NAMALWA (cell line): Measurements from ENCODE around the gene CRK.
"Not testable (repeated sequence)": the region's sequence is repeated elsewhere in the genome, so short reads cannot be mapped to it uniquely, and the experiment has no call there.

Experiments
- DNase-seq: peaks from one replicate; pipeline ENCODE4 v3.0.0-alpha.2; 2015; ENCODE audit warnings: low spot score

Gene CRK

GRCh38 chr17:1467898-1468492 is 12.0 kb upstream of the CRK start:
- DNase-seq = no peak

DNA sequence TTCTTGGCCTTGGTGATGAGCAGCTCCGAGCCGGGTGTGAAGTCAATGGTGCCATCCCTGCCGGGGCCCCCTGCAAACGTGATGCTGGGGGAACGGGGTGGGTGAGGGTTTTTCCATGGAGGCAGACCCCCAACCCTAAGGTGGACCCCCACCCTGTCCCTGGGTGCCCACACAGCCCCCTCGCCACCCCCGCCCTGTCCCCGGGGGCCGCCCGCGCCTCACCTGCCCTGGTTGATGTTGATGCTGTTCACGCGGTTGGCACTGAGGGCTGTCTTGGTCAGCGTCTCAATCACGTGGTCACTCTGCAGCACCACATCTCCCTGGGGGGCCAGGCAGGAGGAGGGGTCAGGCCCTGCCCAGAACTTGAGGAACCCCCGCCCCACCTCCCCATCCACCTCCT is 11.2 kb upstream of the CRK start:
- DNase-seq = no peak

- DNase-seq = no peak
Observed at GRCh38 chr17:1464186-1464585, 8.2 kb upstream of the CRK start.

- no peak for DNase-seq
Observed at GRCh38 chr17:1462164-1463112, 6.4 kb upstream of the CRK start.

DNA sequence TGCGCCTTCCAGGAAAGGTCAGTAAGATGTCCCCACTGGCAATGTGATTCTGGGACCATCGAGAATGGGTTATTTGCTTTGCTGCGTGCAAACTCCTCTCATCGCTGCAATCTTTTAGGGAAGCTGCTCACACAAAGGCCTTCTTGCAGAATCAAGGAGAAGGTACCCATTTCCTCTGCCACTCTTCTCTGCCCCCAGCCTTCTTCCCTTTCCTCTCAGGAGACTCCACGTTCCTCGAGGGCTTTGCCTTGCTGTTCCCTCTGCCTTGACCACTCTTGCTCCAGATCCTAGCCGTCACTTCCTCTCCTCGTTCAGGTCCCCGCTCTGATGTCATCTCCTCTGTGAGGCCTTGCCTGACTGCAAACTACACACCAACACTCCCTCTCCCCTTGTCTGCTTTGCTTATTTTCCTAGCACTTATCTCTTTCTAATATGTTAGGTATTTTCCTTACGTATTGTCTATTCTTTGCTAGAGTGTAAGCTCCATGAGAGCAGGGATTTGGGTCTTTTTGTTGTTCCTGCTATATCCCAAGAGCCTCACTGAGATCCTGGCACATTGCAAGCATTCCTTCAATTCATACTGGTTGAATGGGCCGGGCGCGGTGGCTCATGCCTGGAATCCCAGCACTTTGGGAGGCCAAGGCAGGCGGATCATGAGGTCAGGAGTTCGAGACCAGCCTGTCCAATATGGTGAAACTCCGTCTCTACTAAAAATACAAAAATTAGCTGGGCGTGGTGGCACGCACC is 5.3 kb upstream of the CRK start:
- no peak for DNase-seq

- no peak for DNase-seq
Observed at GRCh38 chr17:1460233-1460632, 4.2 kb upstream of the CRK start.

- DNase-seq = peak; percentile 59
Observed at GRCh38 chr17:1455291-1455796, 688 bp downstream of the CRK start.

GRCh38 chr17:1454541-1454940 is 1.5 kb downstream of the CRK start:
- no peak for DNase-seq

- DNase-seq = not testable (repeated sequence)
Observed at GRCh38 chr17:1453694-1454093, 2.3 kb downstream of the CRK start.

DNA sequence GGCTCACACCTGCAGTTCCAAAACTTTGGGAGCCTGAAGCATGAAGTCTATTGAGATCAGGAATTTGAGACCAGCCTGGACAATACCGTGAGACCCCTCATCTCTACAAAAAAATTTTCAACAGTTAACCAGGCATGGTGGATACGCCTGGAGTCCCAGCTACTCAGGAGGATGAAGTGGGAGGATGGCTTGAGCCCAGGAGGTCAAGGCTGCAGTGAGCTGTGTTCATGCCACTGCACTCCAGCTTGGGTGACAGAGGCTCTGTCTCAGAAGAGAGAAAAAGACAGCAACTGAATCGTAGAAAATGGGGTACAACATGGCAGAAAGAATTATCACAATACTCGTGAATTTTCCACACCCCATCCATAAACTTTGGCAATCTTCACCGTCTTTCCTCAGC is 3.2 kb downstream of the CRK start:
- no peak for DNase-seq

GRCh38 chr17:1450261-1450660 is 5.8 kb downstream of the CRK start:
- not testable (repeated sequence) for DNase-seq

DNA sequence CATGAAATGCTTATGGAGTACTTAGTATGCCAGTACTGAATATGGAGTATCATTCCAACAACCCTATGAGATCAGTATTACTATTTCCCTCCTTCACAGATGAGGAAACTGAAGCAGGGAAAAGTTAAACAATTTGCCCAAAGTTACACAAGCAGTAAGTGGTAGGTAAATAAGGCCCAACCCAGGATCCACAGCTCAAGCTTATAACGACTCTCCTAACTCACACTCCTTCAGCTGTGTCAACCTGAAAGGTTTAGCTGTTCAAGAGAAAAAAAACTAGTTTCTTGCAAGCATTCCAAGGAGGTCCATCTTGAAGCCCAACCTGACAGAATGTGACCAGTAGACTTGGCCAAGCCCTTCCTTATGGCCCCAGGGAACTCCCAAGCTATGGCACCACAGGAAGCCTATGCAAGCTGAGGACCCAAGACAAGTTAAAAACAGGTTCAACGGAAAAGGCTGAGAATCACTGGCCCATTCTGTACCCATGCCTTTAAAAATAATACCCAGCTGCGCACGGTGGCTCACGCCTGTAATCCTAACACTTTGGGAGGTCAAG is 6.5 kb downstream of the CRK start:
- DNase-seq = no peak

DNA sequence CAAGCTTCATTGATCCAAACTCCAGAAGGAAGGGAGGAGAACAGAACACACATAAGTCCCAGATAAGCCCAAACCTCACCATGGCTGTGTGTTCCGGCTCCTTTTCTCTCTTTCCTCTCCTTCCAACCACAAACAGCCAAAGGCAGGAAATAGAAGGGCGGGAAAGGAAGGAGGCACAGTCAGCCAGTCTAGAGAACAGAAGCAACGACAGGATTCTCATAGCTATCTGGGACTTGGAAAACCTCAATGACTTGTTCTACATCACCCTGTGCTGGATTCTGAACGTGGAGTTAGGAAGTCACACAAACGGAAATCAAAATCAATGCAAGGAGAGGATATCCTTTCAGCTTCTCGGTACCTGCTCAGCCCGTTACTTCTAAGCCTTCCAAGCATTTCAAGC is 9.0 kb downstream of the CRK start:
- DNase-seq = no peak

- DNase-seq = no peak
Observed at GRCh38 chr17:1446201-1446600, 9.8 kb downstream of the CRK start.

DNA sequence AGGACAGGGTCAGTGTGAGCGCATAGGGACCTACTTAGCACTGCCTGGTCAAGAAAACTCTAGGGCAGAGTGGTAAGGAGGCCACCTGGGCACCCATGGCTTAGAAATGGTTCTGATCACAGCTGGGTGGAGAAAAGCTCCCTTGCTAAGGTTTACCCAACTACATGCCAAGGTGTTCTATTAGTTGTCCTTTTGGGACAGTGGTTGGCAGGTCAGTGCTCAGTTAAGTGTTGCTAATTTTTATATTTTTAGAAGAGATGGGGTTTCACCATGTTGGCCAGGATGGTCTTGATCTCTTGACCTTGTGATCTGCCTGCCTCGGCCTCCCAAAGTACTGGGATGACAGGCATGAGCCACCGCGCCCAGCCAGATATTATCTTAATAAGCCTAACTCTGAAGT is 10.3 kb downstream of the CRK start:
- DNase-seq = not testable (repeated sequence)

GRCh38 chr17:1442721-1443120 is 13.3 kb downstream of the CRK start:
- not testable (repeated sequence) for DNase-seq

DNA sequence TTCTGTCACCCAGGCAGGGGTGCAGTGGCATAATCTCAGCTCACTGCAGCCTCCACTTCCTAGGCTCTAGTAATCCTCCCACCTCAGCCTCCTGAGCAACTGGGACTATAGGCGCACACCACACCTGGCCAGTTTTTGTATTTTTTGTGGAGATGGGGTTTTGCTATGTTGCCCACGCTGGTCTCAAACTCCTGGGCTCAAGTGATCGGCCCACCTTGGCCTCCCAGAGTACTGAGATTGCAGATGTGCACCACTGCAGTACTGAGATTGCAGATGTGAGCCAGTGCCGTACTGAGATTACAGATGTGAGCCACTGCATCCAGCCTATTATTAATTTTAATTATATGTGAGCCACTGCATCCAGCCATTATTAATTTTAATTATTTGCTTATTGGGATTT is 13.8 kb downstream of the CRK start:
- no peak for DNase-seq

DNA sequence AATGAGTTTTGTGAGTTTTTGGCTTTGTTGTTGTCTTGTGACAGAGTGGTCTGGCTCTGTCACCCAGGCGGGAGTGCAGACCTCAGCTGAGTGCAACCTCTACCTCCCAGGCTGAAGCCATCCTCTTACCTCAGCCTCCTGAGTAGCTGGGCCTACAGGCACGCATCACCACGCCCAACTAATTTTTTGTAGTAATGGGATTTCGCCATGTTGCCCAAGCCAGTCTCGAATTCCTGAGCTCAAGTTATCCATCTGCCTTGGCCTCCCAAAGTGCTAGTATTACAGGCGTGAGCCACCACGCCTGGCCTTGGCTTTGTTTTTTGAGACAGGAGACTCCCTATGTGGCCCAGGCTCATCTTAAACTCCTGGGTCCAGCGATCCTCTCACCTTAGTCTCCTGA is 15.1 kb downstream of the CRK start:
- no peak for DNase-seq

GRCh38 chr17:1438593-1439083 is 17.4 kb downstream of the CRK start:
- DNase-seq = no peak

GRCh38 chr17:1435326-1435725 is 20.7 kb downstream of the CRK start:
- no peak for DNase-seq

DNA sequence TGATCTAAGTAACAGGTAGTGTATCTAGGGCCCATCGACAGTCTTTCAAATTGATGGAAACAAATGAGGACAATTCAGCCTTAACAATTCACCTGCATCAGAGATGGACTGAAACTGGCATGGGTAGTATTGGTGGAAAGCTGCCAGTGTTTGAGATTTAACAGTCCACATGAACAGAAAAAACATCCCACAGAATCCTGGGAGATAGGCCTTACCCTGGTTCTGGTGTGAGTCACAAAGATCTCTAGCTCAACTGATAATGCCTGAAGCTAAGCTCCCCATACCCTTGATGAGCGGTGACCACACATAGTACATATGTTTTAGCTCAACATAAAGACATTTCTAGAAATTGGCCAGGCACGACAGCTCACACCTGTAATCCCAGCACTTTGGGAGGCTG is 21.9 kb downstream of the CRK start:
- no peak for DNase-seq

DNA sequence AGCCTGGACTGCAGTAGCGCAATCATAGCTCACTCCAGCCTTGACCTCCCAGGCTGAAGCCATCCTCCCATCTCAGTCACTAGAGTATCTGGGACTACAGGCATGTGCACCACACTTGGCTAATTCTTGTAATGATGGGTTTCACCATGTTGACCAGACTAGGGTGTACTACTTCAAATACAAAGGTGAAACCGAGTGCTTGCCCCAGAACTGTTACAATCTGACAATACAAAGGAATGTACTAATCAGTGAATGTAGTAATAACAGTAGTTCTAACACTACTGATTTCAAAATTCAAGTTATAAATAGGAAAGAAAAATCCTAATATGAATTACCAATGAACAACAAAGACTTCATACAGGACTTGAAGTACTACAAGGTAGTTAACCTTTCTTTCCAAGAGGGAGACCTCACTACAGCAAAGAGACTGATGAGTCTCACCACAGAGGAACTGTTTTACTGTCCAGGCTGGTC is 24.4 kb downstream of the CRK start:
- DNase-seq = no peak
